HG03521 (cell line): Measurements from ENCODE around the gene CD79A.

ENCODE experiments used
- ATAC-seq: cut with Tn5 transposase; IDR thresholded peaks from one replicate; pipeline ENCODE4 v1.9.1; 2021; ENCODE audit warnings: mild to moderate bottlenecking, moderate library complexity; ENCODE audit not compliant: unreplicated experiment

The CD79A gene

GRCh38 chr19:41917676-41918075 is 40.6 kb downstream of the CD79A start:
- no peak for ATAC-seq

- no peak for ATAC-seq
Measured at GRCh38 chr19:41918095-41918494, 41.0 kb downstream of the CD79A start.

GRCh38 chr19:41918653-41919244 is 41.7 kb downstream of the CD79A start:
- ATAC-seq: no peak

GRCh38 chr19:41919948-41920712 is 43.1 kb downstream of the CD79A start:
- ATAC-seq: no peak

GRCh38 chr19:41920882-41921576 is 44.0 kb downstream of the CD79A start:
- no peak for ATAC-seq

- ATAC-seq: no peak
Measured at GRCh38 chr19:41921577-41922576, 44.8 kb downstream of the CD79A start.

GRCh38 chr19:41922585-41922984 is 45.5 kb downstream of the CD79A start:
- no peak for ATAC-seq

GRCh38 chr19:41923045-41923788 is 46.1 kb downstream of the CD79A start:
- ATAC-seq: no peak

- ATAC-seq: no peak
Measured at GRCh38 chr19:41924151-41925145, 47.4 kb downstream of the CD79A start.

GRCh38 chr19:41925208-41926003 is 48.3 kb downstream of the CD79A start:
- no peak for ATAC-seq

GRCh38 chr19:41926028-41926762 is 49.1 kb downstream of the CD79A start:
- ATAC-seq: no peak

GRCh38 chr19:41926763-41927496 is 49.9 kb downstream of the CD79A start:
- ATAC-seq: no peak

- no peak for ATAC-seq
Measured at GRCh38 chr19:41927497-41928192, 50.6 kb downstream of the CD79A start.

GRCh38 chr19:41928221-41928683 is 51.2 kb downstream of the CD79A start, which contains the start of gene ERFL:
ERFL (minus strand) TSS chr19:41928449; CDS start chr19:41912919, 15,530 bp downstream.
- ATAC-seq: no peak

GRCh38 chr19:41928754-41929535 is 51.9 kb downstream of the CD79A start:
- ATAC-seq: no peak
